ENCODE measurements around the gene NINJ2.

DNA sequence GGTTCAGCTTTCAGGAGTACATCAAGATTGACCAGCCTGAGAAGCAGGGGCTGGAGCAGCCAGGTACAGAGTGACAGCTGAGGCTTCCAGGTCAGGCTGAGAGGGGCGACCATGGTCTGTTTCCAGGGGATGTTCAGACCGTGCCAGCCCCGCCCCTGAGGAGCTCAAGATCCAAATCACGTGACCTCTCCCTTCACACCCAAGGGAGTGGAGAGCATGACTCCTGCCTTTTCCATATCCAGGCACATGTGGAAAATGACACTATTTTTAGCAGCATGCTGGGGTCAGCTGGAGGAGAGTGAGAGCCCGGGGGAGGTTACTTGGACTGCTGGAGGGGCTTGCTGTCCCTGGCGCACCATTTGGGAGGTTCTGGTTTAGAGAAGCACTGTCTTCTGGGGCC, 110.8 kb downstream of the NINJ2 start:
- TF ChIP-seq, protein P1, sequence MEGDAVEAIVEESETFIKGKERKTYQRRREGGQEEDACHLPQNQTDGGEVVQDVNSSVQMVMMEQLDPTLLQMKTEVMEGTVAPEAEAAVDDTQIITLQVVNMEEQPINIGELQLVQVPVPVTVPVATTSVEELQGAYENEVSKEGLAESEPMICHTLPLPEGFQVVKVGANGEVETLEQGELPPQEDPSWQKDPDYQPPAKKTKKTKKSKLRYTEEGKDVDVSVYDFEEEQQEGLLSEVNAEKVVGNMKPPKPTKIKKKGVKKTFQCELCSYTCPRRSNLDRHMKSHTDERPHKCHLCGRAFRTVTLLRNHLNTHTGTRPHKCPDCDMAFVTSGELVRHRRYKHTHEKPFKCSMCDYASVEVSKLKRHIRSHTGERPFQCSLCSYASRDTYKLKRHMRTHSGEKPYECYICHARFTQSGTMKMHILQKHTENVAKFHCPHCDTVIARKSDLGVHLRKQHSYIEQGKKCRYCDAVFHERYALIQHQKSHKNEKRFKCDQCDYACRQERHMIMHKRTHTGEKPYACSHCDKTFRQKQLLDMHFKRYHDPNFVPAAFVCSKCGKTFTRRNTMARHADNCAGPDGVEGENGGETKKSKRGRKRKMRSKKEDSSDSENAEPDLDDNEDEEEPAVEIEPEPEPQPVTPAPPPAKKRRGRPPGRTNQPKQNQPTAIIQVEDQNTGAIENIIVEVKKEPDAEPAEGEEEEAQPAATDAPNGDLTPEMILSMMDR (IDR thresholded peaks at IDR 0.05), result no peak
- no peak for TF ChIP-seq POLR2A (IDR thresholded peaks at IDR 0.05)
- no peak for TF ChIP-seq POLR2AphosphoS5 (IDR thresholded peaks at IDR 0.05)

Measured in sigmoid colon (tissue), 4 donors.